ENCODE measurements around the gene RHOBTB1.

GRCh38 chr10:60952067-60952845 is 8.3 kb upstream of the RHOBTB1 start:
- TF ChIP-seq CTCF (conservative IDR thresholded peaks at IDR 0.05 in 1 of 2, IDR thresholded peaks at IDR 0.05 in 1 of 2; ENCODE audit: low read depth in 1 of 2, low read length in 2 of 2) (no peak), EZH2 (IDR thresholded peaks at IDR 0.05; ENCODE audit: low read length, missing control alignments) (no peak)
